ENCODE results near the gene TNFRSF13B. TPM values are rescaled to one million over a fixed set of nuclear protein-coding genes. Genes with fewer than 3 reads are reported as not detected.
A peak's percentile ranks its signal among the peaks of the same experiment; 100 is the strongest.

Gene TNFRSF13B
- total and polyA plus RNA-seq, 10 of the 15 experiments (the other 5 are each of a cell fraction or from before 2014, with no cell fraction given): 15.5 to 231 (median 119) TPM

DNA sequence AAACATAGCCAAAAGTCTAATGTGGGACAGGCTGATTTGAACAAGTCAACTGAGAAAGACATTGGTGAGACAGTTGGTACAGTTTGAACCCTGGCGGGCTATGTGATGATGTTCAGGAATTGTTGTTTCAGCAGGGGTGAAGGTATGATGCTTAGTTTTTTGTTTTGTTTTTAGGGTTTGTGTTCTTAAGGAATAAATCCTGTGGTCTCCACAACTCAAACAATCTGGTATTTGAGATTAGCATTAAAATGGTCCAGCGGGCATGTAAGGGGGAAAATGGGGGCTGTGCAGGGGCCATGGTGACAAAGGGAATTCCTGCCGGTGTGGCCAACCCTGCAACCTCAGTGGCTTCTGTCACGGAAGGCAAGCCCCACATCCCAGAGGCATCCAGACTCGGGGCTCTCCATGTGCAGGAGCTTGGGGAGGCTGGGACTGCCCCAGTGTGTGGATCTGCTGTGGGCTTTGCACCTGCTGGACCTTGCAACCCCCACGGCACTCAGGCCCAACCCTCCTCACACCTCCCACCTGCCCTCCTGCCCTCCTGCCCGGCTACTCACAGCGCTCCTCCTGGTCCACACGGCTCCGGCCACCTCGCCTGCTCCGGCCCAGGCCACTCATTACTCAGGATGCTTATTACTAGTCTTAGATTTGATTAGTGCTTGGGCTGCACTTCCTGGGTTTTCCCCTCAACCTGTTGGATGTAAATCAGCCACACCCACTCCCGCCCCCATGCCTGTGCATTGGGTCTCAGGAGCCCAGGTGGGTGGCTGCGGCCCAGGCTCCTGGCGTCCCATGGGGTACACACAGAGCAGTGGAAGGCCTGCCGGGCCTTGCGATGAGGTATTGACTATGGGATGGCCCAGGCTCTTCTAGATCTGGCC lies at the start of gene TNFRSF13B (continued):
- TF ChIP-seq, protein P1, sequence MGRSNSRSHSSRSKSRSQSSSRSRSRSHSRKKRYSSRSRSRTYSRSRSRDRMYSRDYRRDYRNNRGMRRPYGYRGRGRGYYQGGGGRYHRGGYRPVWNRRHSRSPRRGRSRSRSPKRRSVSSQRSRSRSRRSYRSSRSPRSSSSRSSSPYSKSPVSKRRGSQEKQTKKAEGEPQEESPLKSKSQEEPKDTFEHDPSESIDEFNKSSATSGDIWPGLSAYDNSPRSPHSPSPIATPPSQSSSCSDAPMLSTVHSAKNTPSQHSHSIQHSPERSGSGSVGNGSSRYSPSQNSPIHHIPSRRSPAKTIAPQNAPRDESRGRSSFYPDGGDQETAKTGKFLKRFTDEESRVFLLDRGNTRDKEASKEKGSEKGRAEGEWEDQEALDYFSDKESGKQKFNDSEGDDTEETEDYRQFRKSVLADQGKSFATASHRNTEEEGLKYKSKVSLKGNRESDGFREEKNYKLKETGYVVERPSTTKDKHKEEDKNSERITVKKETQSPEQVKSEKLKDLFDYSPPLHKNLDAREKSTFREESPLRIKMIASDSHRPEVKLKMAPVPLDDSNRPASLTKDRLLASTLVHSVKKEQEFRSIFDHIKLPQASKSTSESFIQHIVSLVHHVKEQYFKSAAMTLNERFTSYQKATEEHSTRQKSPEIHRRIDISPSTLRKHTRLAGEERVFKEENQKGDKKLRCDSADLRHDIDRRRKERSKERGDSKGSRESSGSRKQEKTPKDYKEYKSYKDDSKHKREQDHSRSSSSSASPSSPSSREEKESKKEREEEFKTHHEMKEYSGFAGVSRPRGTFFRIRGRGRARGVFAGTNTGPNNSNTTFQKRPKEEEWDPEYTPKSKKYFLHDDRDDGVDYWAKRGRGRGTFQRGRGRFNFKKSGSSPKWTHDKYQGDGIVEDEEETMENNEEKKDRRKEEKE (IDR thresholded peaks at IDR 0.05): no peak
- TF ChIP-seq, protein P2, sequence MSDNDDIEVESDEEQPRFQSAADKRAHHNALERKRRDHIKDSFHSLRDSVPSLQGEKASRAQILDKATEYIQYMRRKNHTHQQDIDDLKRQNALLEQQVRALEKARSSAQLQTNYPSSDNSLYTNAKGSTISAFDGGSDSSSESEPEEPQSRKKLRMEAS (IDR thresholded peaks at IDR 0.05; ENCODE audit: low read depth, low read length): peak; percentile 36; the same call in 1 of the 2 replicates
- TF ChIP-seq SMC3 (IDR thresholded peaks at IDR 0.05; ENCODE audit: borderline replicate concordance, low read length): no peak
- no peak for TF ChIP-seq SMAD1 (IDR thresholded peaks at IDR 0.05; ENCODE audit: low read depth, partially characterized antibody)
- no peak for TF ChIP-seq ZNF622 (IDR thresholded peaks at IDR 0.05)
- no peak for TF ChIP-seq MYB (IDR thresholded peaks at IDR 0.05; ENCODE audit: borderline replicate concordance, low read depth, low read length)
- TF ChIP-seq ZNF217 (IDR thresholded peaks at IDR 0.05): no peak
- TF ChIP-seq, protein P3, sequence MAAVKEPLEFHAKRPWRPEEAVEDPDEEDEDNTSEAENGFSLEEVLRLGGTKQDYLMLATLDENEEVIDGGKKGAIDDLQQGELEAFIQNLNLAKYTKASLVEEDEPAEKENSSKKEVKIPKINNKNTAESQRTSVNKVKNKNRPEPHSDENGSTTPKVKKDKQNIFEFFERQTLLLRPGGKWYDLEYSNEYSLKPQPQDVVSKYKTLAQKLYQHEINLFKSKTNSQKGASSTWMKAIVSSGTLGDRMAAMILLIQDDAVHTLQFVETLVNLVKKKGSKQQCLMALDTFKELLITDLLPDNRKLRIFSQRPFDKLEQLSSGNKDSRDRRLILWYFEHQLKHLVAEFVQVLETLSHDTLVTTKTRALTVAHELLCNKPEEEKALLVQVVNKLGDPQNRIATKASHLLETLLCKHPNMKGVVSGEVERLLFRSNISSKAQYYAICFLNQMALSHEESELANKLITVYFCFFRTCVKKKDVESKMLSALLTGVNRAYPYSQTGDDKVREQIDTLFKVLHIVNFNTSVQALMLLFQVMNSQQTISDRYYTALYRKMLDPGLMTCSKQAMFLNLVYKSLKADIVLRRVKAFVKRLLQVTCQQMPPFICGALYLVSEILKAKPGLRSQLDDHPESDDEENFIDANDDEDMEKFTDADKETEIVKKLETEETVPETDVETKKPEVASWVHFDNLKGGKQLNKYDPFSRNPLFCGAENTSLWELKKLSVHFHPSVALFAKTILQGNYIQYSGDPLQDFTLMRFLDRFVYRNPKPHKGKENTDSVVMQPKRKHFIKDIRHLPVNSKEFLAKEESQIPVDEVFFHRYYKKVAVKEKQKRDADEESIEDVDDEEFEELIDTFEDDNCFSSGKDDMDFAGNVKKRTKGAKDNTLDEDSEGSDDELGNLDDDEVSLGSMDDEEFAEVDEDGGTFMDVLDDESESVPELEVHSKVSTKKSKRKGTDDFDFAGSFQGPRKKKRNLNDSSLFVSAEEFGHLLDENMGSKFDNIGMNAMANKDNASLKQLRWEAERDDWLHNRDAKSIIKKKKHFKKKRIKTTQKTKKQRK (IDR thresholded peaks at IDR 0.05; ENCODE audit: low read depth, low read length): no peak
- TF ChIP-seq FOXM1 (IDR thresholded peaks at IDR 0.05; ENCODE audit: low read depth, low read length): peak; percentile 36; the same call in 1 of the 2 replicates
- peak; percentile 88 for TF ChIP-seq POLR2AphosphoS5 (IDR thresholded peaks at IDR 0.05; ENCODE audit: low read length)
- TF ChIP-seq, protein P4, sequence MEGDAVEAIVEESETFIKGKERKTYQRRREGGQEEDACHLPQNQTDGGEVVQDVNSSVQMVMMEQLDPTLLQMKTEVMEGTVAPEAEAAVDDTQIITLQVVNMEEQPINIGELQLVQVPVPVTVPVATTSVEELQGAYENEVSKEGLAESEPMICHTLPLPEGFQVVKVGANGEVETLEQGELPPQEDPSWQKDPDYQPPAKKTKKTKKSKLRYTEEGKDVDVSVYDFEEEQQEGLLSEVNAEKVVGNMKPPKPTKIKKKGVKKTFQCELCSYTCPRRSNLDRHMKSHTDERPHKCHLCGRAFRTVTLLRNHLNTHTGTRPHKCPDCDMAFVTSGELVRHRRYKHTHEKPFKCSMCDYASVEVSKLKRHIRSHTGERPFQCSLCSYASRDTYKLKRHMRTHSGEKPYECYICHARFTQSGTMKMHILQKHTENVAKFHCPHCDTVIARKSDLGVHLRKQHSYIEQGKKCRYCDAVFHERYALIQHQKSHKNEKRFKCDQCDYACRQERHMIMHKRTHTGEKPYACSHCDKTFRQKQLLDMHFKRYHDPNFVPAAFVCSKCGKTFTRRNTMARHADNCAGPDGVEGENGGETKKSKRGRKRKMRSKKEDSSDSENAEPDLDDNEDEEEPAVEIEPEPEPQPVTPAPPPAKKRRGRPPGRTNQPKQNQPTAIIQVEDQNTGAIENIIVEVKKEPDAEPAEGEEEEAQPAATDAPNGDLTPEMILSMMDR (IDR thresholded peaks at IDR 0.05 in 2 of 3, conservative IDR thresholded peaks at IDR 0.05 in 1 of 3; ENCODE audit: control insufficient read depth in 2 of 3, extremely low read depth in 1 of 3, insufficient read depth in 1 of 3, low read depth in 3 of 3, low read length in 3 of 3): no peak
- TF ChIP-seq PAX5 (IDR thresholded peaks at IDR 0.05; ENCODE audit: borderline replicate concordance, low read depth, low read length): peak; percentile 52; the same call in 1 of the 2 replicates
- TF ChIP-seq NR2F1 (conservative IDR thresholded peaks at IDR 0.05): peak; percentile 65
- TF ChIP-seq CHD1 (IDR thresholded peaks at IDR 0.05; ENCODE audit: low read depth, low read length): 0 out of 2 replicates have a peak, but pooled peaks have one; percentile 20
- TF ChIP-seq, protein P5, sequence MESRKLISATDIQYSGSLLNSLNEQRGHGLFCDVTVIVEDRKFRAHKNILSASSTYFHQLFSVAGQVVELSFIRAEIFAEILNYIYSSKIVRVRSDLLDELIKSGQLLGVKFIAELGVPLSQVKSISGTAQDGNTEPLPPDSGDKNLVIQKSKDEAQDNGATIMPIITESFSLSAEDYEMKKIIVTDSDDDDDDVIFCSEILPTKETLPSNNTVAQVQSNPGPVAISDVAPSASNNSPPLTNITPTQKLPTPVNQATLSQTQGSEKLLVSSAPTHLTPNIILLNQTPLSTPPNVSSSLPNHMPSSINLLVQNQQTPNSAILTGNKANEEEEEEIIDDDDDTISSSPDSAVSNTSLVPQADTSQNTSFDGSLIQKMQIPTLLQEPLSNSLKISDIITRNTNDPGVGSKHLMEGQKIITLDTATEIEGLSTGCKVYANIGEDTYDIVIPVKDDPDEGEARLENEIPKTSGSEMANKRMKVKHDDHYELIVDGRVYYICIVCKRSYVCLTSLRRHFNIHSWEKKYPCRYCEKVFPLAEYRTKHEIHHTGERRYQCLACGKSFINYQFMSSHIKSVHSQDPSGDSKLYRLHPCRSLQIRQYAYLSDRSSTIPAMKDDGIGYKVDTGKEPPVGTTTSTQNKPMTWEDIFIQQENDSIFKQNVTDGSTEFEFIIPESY (IDR thresholded peaks at IDR 0.05): no peak
- no peak for TF ChIP-seq SUZ12 (IDR thresholded peaks at IDR 0.05; ENCODE audit: unreplicated experiment)
- TF ChIP-seq RUNX3 (IDR thresholded peaks at IDR 0.05; ENCODE audit: low read length): peak; percentile 18
- no peak for TF ChIP-seq SIX5 (IDR thresholded peaks at IDR 0.05; ENCODE audit: low read depth, low read length, severe bottlenecking)
- TF ChIP-seq HDAC6 (IDR thresholded peaks at IDR 0.05; ENCODE audit: unreplicated experiment): no peak
